ENCODE results near the gene ZNF17. TPM values are rescaled to one million over a fixed set of nuclear protein-coding genes. Genes with fewer than 3 reads are reported as not detected.

Gene ZNF17
- total RNA-seq, 1 donor from 2014 or later, result 14.4 TPM

DNA sequence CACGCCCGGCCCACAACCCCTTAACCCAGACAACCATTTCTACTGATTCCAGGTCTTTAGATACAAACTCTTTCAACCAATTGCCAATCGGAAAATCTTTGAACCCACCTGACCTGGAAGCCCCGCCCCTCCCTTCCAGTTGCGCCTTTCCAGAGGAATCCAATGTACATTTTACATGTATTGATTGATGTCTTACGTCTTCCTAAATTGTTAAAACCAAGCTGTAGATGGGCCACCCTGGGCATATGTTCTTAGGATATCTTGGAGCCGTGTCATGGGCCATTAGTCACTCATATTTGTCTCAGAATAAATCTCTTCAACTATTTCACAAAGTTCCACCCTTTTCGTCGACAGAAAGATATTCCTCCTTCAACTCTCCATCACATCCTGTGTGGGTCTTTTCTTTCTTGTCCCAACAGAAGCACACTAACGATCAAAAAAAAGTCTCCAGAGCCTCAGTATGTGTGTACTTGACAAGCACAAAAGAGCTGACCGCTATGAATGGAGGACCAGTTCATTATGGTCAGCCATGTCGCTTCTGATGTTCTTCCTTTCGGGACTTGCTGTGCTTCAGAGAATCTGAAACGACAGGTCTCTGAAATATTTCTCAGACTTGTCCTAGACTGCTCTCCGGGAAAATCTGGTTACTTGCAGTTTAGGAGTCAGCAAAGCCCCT, 23.6 kb downstream of the ZNF17 start:
- DNase-seq (ENCODE audit: low spot score), result no peak

DNA sequence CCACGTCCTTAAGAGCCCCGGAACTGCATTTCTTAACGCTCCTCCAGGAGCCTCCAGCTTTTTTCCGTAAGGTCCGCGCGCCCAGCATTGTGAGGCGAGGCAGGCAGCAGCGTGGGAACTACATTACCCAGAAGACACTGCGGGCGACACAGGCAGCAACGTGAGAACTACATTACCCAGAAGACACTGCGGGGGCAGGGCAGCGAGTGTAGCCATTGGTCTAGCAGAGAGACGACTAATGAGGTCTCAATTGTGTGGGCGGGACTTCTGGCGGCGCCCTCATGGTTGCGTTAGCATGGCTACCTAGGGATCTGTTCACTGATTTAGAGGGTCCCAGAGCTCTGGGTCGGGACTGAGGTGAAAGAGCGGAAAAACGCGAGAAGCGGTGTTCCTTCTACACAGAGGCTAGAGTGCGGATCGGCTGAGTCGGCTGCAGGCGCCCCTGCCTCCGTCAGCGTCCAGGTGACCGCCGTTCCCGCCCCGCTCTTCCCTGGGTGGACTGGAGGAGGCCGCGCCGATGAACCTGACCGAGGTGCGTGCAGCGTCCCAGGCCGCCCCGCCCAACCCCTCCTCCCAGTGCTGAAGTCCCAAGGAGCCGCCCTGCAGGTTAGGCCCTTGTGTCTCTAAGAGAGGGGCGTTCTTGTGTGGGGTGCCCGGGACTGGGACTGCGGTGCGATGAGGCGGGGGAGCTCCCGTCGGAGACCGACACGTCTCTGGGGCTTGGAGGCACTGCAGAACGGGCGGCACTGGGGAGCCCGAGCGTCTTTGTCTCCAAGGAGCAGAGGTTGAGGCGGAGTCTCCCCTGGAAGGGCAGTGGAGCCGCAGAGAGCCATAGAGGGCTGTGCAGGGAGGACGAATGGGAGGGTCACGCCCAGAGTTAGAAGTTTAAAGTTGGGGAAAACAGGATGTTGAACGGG, 24.4 kb downstream of the ZNF17 start, which contains the start of gene ZNF749:
Gene ZNF749, plus strand, starts transcription at position 264 of the 917 bp plus-strand sequence. Its CDS starts 254 bp downstream, at position 518.
- peak; percentile 100 for DNase-seq (ENCODE audit: low spot score)

DNA sequence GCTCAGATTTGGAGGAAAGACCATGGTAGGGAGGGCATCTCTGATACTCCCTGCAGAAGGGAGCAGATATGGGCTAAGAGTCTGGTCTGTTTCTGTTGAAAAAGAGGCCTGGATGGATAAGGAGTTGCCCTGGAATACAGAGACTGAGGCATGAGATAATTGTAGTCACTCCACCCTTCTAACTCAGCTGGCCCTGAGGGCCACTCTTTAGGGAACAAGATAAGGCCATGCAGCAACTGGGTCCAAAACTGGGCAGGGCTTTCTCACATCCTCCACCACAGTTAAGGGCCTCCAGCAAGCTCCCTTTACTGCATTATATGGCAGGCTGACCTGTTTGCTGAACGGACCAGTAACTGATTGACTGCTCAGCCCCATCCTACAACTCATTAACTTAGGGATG, 25.5 kb downstream of the ZNF17 start:
- no peak for DNase-seq (ENCODE audit: low spot score)

DNA sequence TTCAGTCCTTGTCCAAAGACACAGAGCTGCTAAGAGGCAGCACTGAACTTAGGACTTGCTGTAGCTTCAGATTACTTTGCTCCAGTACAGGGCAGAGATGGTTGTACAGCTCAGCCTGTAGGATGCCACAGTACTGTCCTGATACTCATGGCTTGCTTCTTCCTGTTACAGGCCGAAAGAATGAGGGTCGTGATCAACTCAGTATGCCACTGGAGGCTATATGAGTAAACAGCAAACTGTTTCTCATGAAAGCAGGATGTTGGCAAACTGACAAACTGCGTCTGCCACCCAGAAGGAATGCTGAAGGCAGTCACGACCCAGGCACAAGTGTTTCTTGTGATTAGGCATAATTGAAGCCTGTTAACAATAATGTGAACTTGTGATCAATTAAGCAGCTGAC, 27.0 kb downstream of the ZNF17 start:
- no peak for DNase-seq (ENCODE audit: low spot score)

DNA sequence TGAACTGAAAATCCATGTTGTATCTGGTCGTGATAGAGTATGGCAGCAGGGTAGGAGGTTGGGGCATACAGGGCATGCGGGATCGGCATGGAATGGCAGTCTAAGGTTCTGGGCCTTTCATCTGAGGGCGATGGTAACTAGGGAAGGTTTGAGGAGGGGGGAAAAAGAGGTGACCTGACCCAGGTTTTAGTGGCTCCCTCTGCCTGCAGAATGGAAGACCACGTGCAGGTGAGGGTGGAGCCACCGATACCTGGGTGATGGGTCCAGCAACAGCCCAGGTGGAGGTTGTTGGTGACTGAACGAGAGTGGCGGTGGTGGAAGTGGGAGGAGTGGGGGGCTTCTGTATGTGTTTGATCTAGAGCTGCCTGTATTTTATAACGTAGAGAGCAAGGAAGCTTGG, 28.0 kb downstream of the ZNF17 start:
- DNase-seq (ENCODE audit: low spot score), result no peak

DNA sequence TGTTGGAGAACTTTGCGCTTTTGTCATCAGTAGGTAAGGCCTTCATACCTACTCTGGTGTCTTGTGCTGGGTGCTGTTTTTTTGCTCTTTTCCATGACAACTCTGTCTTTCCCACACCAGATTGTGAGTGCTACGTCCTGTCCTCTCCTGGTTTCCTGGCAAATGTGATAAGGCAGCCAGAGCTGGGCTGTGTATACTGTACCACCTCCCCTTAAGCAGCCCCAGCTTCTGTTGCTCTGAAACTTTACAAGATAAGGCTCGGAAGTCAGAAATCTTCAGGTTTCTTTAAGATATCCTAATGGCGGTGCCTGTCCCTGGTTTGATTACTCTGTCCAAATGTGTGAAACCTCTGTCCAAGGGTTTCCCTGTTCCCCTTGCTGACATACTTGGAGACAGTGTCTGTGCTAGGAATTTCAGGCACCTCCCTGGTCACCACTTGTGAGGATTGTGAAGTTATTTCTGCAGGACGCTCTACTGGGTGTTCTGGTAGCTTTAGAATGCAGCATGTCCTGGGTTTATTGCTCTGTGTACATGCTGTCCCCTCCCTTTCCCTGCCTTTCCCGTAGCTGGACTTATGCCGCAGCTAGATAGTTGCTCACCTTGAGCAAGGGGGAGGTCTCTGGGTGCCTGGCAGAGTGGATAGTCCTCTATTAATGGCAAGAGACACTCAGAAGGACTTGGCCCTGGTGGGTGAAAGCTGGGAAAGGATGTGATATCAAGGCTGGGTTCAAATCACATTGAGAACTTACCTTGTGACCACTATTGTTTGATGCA, 31.2 kb downstream of the ZNF17 start:
- no peak for DNase-seq (ENCODE audit: low spot score)

DNA sequence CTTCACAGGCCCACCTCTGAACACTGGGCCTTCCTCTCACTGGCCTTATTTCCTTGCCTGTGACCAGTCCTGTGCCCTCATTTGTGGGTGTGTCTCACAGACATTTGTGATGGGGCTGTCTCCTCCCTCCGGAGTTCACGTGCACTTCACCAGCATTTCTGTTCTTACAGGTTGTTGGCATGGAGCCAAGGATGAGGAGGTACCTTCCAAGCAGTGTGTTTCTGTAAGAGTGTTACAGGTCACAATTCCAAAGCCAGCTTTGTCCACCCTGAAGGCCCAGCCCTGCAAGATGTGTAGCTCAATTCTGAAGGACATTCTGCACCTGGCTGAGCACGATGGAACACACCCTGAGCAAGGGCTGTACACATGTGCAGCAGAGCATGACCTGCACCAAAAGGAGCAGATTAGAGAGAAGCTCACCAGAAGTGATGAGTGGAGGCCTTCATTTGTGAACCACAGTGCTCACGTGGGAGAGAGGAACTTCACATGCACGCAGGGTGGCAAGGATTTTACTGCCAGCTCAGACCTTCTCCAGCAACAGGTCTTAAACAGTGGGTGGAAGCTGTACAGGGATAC, 32.2 kb downstream of the ZNF17 start:
- no peak for DNase-seq (ENCODE audit: low spot score)

DNA sequence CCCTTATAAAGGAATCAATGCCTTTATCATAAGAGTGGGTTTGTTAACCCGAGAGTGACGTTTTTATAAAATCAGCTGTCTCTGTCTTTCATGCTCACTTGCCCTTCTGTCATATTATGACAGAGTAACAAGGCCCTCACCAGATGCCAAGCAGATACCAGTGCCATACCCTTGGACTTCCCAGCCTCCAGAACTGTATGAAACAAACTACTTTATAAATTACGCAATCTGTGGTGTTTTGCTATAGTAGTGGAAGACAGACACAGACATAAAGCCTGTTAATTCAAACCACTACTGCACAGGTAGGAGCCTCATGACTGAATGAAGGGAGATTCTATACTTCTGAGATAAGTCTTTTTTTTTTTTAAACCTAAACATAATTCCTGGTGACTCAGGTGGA, 41.3 kb downstream of the ZNF17 start:
- DNase-seq (ENCODE audit: low spot score), result no peak

DNA sequence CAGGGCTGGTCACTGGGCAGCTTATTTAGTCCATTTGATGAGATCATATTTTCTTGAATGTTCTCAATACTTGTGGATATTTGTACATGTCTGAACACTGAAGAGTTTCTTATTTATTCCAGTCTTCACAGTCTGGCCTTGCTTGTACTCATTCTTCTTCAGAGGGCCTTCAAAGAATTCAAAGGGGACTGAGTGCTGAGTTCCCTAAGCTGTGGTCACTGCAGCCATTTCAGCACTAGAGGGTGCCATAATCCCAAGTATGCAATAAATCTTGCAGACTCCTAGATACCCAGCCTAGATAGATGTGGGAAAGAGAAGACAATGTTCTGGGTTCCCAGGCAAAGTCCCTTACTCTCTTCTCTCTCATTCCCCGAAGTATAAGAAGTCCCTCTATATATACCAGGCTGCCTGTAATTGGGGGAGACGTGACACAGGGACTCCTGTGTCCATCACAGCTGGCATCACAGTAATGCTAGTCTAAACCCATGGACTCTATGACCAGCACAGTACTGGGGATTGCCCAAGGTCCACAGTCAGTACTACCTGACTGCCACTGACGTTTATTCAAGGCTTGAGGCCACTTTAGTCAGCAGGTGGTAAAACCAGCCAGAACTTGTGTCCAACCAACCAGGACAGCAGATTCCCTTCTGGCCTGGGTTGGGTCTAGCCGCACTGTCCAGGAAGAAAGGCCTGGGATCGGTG, 54.9 kb downstream of the ZNF17 start:
- DNase-seq (ENCODE audit: low spot score), result no peak

DNA sequence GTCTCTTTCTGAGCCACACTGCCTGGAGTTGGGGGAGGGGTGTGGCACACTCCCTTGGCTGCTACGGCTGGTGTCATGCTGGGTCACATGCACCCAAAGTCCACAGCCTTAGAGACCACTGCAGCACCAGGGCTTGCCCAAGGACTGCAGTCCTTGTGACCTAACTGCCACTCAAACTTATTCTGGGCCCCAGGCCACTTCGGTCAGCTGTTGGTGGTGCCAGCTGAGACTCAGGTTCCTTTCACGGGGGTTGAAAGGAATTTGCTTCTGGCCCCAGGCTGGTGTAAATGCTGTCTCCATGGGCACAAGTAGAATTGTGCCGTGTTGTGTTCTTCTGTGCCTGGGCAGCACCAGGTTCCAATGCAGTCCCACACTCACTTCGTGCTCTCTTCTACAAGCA, 55.5 kb downstream of the ZNF17 start:
- no peak for DNase-seq (ENCODE audit: low spot score)

Other genes with a start within 250 kb of the ZNF17 start
- gene DUXA, start 243.7 kb upstream of the ZNF17 start, total RNA-seq, result not detected
- gene ZNF264, start 219.7 kb upstream of the ZNF17 start, total RNA-seq, result 50.4 TPM
- gene AURKC, start 180.1 kb upstream of the ZNF17 start, total RNA-seq, result 3.7 TPM
- 14.8 TPM for gene ZNF805, start 170.5 kb upstream of the ZNF17 start, total RNA-seq
- 63.1 TPM for gene ZNF460, start 130.7 kb upstream of the ZNF17 start, total RNA-seq
- gene ZNF543, start 90.7 kb upstream of the ZNF17 start, total RNA-seq, result 10.6 TPM
- gene ZNF304, start 59.9 kb upstream of the ZNF17 start, total RNA-seq, result 11.6 TPM
- 10.6 TPM for gene TRAPPC2B, start 47.6 kb upstream of the ZNF17 start, total RNA-seq
- 5.6 TPM for gene ZNF547, start 47.6 kb upstream of the ZNF17 start, total RNA-seq
- 23.5 TPM for gene ZNF548, start 21.3 kb upstream of the ZNF17 start, total RNA-seq
- 9.8 TPM for gene ZNF749, start 24.2 kb downstream of the ZNF17 start, total RNA-seq
- gene VN1R1, start 46.0 kb downstream of the ZNF17 start, total RNA-seq, result 0.95 TPM
- 18.9 TPM for gene ZNF772, start 66.4 kb downstream of the ZNF17 start, total RNA-seq
- 9.6 TPM for gene ZNF419, start 76.6 kb downstream of the ZNF17 start, total RNA-seq
- gene ZNF773, start 88.8 kb downstream of the ZNF17 start, total RNA-seq, result 9.9 TPM
- gene ZNF549, start 116.2 kb downstream of the ZNF17 start, total RNA-seq, result 8.0 TPM
- gene ZNF550, start 148.7 kb downstream of the ZNF17 start, total RNA-seq, result 15.1 TPM
- gene ZNF416, start 167.8 kb downstream of the ZNF17 start, total RNA-seq, result 7.1 TPM
- gene ZIK1, start 173.0 kb downstream of the ZNF17 start, total RNA-seq, result 7.6 TPM
- 5.1 TPM for gene ZNF530, start 188.7 kb downstream of the ZNF17 start, total RNA-seq
- 19.0 TPM for gene ZNF134, start 203.1 kb downstream of the ZNF17 start, total RNA-seq
- 19.6 TPM for gene ZNF211, start 222.0 kb downstream of the ZNF17 start, total RNA-seq

Data from mucosa of gallbladder (tissue), 1 donor.